ENCODE measurements around the gene HSPG2. TPM values are rescaled to one million over a fixed set of nuclear protein-coding genes. Genes with fewer than 3 reads are reported as not detected.

The HSPG2 gene
- total and polyA plus RNA-seq, 9 of the 15 experiments (the other 6 are each of a cell fraction or from before 2014, with no cell fraction given), result 0.14 to 160 (median 15.7) TPM

DNA sequence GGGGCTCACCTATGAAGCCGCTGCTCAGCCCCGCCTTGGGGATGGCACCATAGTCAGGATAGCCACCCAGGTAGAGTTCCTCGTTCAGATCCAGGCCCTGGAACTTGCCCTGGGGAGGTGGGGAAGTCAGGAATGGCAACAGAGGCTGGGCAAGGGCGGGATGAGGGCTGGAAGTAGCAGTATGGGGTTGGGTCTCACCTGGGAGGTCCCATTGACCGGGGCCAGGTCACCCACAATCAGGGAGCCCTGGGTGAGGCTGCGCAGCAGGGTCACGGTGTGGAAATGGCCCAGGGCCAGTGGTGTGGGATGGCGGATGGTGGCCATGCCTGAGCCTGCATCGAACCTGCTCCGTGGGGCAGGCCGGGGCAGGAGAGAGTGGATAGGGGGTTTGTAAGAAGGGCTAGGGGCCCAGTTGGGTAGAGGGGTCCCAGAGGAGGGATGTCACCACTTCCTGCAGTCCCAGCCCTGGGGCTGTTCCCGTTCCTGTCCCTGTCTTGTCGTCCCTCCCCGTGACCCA lies 105.6 kb downstream of the HSPG2 start:
- no TSS peak for BruUV-seq (replicated peaks)
- POLR2A ChIA-PET, result interaction anchor here (0.6 kb wide), 1 partner anchor 113 kb away, joined by 3 read pairs; no protein-coding TSS in a partner anchor

More for the DNA sequence above, 105.6 kb downstream of the HSPG2 start:
- Histone ChIP-seq H2AFZ (ENCODE audit: low read depth, low read length) (no peak overlapping the region), H3K79me2 (ENCODE audit: control insufficient read depth, insufficient read depth, low read length) (no peaks in the 10 kb centered on the region), H3K9me3 (replicated peaks; ENCODE audit: control insufficient read depth, insufficient read depth, low read depth, low read length) (peaks cover 9% of the 10 kb centered on the region), H3K4me2 (ENCODE audit: insufficient read depth, low read length) (no peak overlapping the region), H3K9me1 (ENCODE audit: control insufficient read depth, insufficient read depth, low read length) (peaks cover 5% of the 10 kb centered on the region), H3K4me3 (no peak overlapping the region), H3K27me3 (ENCODE audit: control insufficient read depth in 2 of 2, insufficient read depth in 2 of 2, low read length in 2 of 2) (no peaks in the 10 kb centered on the region), H3K36me3 (ENCODE audit: control insufficient read depth, insufficient read depth, low read length) (peaks cover 98% of the 10 kb centered on the region; the same call in 2 of the 3 replicates), H3K4me1 (replicated peaks in 1 of 2; ENCODE audit: control insufficient read depth in 2 of 2, insufficient read depth in 2 of 2, low read length in 2 of 2) (peaks cover 0 to 29% of the 10 kb centered on the region in 2 experiments; a peak in 1 of 5 replicates), H3K27ac (ENCODE audit: extremely low read depth, low read depth, low read length) (no peak overlapping the region), H3K9ac (ENCODE audit: insufficient read depth in 1 of 2, low read depth in 2 of 2, low read length in 2 of 2) (0 out of 4 replicates have a peak overlapping the region, but pooled peaks of 1 of the 2 experiments have one; percentile 22), H4K20me1 (replicated peaks; ENCODE audit: control insufficient read depth, insufficient read depth, low read length) (no peaks in the 10 kb centered on the region; the same call in 1 of the 2 replicates)
- 85% methylated on average over 13 of the region's 14 CpGs for WGBS (ENCODE audit: insufficient coverage, low coverage, missing lambda C conversion rate)
- DNase-seq (ENCODE audit: extremely low read depth in 1 of 4, low spot score in 3 of 4) (no peak), FAIRE-seq (no peak), ATAC-seq (no peak)
- intact Hi-C loops (cut with micrococcal nuclease), result no loop called here
- in situ Hi-C loops (cut with MboI), result no loop called here
- CTCF ChIA-PET (ENCODE audit: low intra/inter-chr PET ratio), result no interaction called here
- TF ChIP-seq, protein P1, sequence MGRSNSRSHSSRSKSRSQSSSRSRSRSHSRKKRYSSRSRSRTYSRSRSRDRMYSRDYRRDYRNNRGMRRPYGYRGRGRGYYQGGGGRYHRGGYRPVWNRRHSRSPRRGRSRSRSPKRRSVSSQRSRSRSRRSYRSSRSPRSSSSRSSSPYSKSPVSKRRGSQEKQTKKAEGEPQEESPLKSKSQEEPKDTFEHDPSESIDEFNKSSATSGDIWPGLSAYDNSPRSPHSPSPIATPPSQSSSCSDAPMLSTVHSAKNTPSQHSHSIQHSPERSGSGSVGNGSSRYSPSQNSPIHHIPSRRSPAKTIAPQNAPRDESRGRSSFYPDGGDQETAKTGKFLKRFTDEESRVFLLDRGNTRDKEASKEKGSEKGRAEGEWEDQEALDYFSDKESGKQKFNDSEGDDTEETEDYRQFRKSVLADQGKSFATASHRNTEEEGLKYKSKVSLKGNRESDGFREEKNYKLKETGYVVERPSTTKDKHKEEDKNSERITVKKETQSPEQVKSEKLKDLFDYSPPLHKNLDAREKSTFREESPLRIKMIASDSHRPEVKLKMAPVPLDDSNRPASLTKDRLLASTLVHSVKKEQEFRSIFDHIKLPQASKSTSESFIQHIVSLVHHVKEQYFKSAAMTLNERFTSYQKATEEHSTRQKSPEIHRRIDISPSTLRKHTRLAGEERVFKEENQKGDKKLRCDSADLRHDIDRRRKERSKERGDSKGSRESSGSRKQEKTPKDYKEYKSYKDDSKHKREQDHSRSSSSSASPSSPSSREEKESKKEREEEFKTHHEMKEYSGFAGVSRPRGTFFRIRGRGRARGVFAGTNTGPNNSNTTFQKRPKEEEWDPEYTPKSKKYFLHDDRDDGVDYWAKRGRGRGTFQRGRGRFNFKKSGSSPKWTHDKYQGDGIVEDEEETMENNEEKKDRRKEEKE (IDR thresholded peaks at IDR 0.05; ENCODE audit: borderline replicate concordance in 1 of 2, control insufficient read depth in 1 of 2, low read depth in 2 of 2, low read length in 1 of 2), result no peak
